A673 (cell line): Measurements from ENCODE around the gene IQGAP2. TPM values are rescaled to one million over a fixed set of nuclear protein-coding genes. Genes with fewer than 3 reads are reported as not detected.

ENCODE experiments used
- BruUV-seq: library from RNA; stranded (reverse); fragments of 400-500 nt; replicated peaks from 2 replicates; lab custom pipeline; 2021; lab: Mats Ljungman, UMichigan
- CTCF ChIA-PET: fragments of 300-600 bp; sonication (Branson Sonifier 250); formaldehyde crosslinking; loops from one replicate; lab custom pipeline; 2022; ENCODE audit warnings: antibody characterized with exemption; lab: Charles Lee
- POLR2A ChIA-PET: fragments of 300-600 bp; sonication (Branson Sonifier 250); formaldehyde crosslinking; loops from one replicate; lab custom pipeline; 2022; ENCODE audit warnings: antibody characterized with exemption; ENCODE audit not compliant: low non-redundant PET; lab: Charles Lee
- DNase-seq: peaks from one replicate; pipeline ENCODE4 v3.0.0-alpha.2; 2015; ENCODE audit warnings: low spot score
- H3K27ac ChIP-seq: fragments of 200-600 bp; sonication (generic); 2 replicates; pipeline ENCODE4 v1.5.1; 2016; ENCODE audit warnings: mixed run types, low read depth, mild to moderate bottlenecking, mixed read lengths, antibody characterized with exemption, low read length; ENCODE audit not compliant: poor library complexity, severe bottlenecking
- H3K27me3 ChIP-seq: fragments of 200-600 bp; sonication (generic); replicated peaks from 2 replicates; pipeline ENCODE4 v1.6.1; 2017; ENCODE audit warnings: mixed run types, low read depth, mild to moderate bottlenecking, mixed read lengths, antibody characterized with exemption, low read length; ENCODE audit not compliant: insufficient read depth, poor library complexity
- H3K36me3 ChIP-seq: fragments of 200-600 bp; sonication (generic); 2 replicates; pipeline ENCODE4 v1.6.1; 2016; ENCODE audit warnings: mixed run types, mild to moderate bottlenecking, mixed read lengths, antibody characterized with exemption, low read length; ENCODE audit not compliant: insufficient read depth, poor library complexity, severe bottlenecking
- H3K4me1 ChIP-seq: fragments of 200-600 bp; sonication (generic); 2 replicates; pipeline ENCODE4 v1.6.1; 2017; ENCODE audit warnings: mixed run types, mild to moderate bottlenecking, mixed read lengths, antibody characterized with exemption, low read length; ENCODE audit not compliant: insufficient read depth, poor library complexity, severe bottlenecking
- H3K4me3 ChIP-seq: fragments of 200-600 bp; sonication (generic); 2 replicates; pipeline ENCODE4 v1.5.1; 2016; ENCODE audit warnings: low read depth, mixed run types, mild to moderate bottlenecking, mixed read lengths, low read length; ENCODE audit not compliant: poor library complexity, severe bottlenecking
- H3K9me3 ChIP-seq: fragments of 200-600 bp; sonication (generic); 2 replicates; pipeline ENCODE4 v1.6.1; 2016; ENCODE audit warnings: mixed run types, low read depth, mild to moderate bottlenecking, mixed read lengths, antibody characterized with exemption, low read length; ENCODE audit not compliant: poor library complexity, severe bottlenecking
- EZH2 ChIP-seq: fragments of 200-600 bp; sonication (generic); IDR thresholded peaks from 2 replicates; pipeline ENCODE4 v1.6.1; 2017; ENCODE audit warnings: borderline replicate concordance, low read depth, mild to moderate bottlenecking, mixed read lengths, antibody characterized with exemption, low read length; ENCODE audit not compliant: poor library complexity, severe bottlenecking
- intact Hi-C: fragments of 100-400 bp; cut with micrococcal nuclease; formaldehyde crosslinking; loops from one replicate; pipeline ENCODE4 v1.10.0; 2022; ENCODE audit not compliant: unreplicated experiment
- total RNA-seq: library from RNA; stranded (reverse); gene quantifications from 2 replicates; pipeline ENCODE4 v1.2.3, GENCODE V29; 2021
- TF ChIP-seq, protein P1 (sequence below): fragments of 300-800, 200-600 bp; sonication (generic); conservative IDR thresholded peaks from 2 replicates; pipeline ENCODE4 v1.5.1; 2017; ENCODE audit warnings: low read depth, mild to moderate bottlenecking, antibody characterized with exemption, low read length, moderate library complexity, mixed read lengths

IQGAP2 gene
- total RNA-seq, 1 experiment from 2014 or later = 26.8 TPM

DNA sequence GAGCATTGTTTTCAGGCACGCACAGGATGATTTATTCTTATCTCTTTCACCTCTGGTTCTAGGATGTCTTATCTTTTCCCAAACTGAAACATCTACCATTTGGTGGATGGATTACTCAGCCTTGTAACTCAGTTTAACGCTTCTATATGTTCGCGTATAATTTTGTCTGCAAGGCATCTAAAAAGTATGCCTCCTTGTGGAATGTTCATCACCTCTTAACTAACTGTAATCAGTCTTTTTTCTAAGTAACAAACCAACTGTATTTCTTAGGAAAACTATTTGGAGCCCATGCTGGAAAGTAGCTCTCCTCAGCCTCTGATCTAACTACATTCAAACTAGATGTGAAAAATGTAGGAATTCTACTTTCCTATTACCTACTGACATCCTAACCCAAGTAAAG is 231.6 kb downstream of the IQGAP2 start:
- Histone ChIP-seq H3K36me3 (no peaks in the 10 kb centered on the region), H3K4me1 (no peaks in the 10 kb centered on the region), H3K4me3 (no peak overlapping the region), H3K27ac (no peak overlapping the region), H3K27me3 (no peaks in the 10 kb centered on the region), H3K9me3 (no peaks in the 10 kb centered on the region)
- POLR2A ChIA-PET = no interaction called here
- intact Hi-C loops = no loop called here
- no peak for DNase-seq
- TF ChIP-seq, protein P1, sequence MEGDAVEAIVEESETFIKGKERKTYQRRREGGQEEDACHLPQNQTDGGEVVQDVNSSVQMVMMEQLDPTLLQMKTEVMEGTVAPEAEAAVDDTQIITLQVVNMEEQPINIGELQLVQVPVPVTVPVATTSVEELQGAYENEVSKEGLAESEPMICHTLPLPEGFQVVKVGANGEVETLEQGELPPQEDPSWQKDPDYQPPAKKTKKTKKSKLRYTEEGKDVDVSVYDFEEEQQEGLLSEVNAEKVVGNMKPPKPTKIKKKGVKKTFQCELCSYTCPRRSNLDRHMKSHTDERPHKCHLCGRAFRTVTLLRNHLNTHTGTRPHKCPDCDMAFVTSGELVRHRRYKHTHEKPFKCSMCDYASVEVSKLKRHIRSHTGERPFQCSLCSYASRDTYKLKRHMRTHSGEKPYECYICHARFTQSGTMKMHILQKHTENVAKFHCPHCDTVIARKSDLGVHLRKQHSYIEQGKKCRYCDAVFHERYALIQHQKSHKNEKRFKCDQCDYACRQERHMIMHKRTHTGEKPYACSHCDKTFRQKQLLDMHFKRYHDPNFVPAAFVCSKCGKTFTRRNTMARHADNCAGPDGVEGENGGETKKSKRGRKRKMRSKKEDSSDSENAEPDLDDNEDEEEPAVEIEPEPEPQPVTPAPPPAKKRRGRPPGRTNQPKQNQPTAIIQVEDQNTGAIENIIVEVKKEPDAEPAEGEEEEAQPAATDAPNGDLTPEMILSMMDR = no peak
- no peak for TF ChIP-seq EZH2
- CTCF ChIA-PET = no interaction called here
- BruUV-seq = no TSS peak

DNA sequence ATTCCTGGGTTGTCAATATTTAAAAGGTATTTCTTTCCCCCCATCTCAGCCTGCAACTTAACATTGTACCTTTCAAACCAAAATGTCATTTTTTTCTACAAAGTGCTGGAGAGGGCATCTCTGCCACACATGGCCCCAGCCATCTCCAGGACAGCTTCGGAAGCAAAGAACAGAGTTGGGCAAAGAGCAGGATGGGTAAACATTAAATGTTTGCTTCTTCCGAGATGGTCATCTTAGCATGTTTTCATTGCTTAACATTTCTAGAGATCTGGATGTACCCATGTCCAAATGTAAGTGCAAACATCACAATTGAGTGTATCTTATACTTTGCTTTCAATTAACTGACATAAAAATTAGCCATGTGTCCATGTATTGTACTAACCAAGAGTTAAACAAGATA is 234.4 kb downstream of the IQGAP2 start:
- CTCF ChIA-PET = no interaction called here
- no peak for DNase-seq
- no peak for TF ChIP-seq EZH2
- TF ChIP-seq, protein P1 = no peak
- H3K4me1 ChIP-seq = peaks cover 4% of the 10 kb centered on the region
- BruUV-seq = no TSS peak
- no peaks in the 10 kb centered on the region for H3K27me3 ChIP-seq
- no peak overlapping the region for H3K27ac ChIP-seq
- H3K9me3 ChIP-seq = no peaks in the 10 kb centered on the region
- intact Hi-C loops = no loop called here
- no peak overlapping the region for H3K4me3 ChIP-seq
- H3K36me3 ChIP-seq = no peaks in the 10 kb centered on the region
- POLR2A ChIA-PET = no interaction called here

DNA sequence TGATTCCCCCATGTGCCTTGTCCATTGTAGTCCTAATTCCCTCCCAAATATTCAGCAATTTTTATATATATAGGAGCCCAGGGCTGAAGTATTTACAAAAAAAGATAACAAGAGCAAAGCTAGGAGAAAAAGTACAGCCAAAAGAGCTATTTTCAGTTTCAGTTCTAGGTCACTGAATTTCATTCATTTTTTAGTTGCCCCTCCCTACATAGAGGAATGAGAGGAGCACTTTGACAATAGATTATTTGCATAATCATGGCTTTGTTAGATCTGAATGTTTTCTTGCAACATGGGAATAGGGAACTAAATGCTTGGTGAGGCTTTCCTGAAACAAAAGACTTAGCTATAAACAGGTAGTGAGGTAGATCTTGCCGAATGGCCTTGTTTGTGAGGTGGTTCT is 235.4 kb downstream of the IQGAP2 start:
- ChIA-PET CTCF (no interaction called here), POLR2A (no interaction called here)
- TF ChIP-seq, protein P1 = no peak
- TF ChIP-seq EZH2 = no peak
- Histone ChIP-seq H3K4me3 (no peak overlapping the region), H3K9me3 (no peaks in the 10 kb centered on the region), H3K27me3 (no peaks in the 10 kb centered on the region), H3K27ac (no peak overlapping the region), H3K36me3 (no peaks in the 10 kb centered on the region), H3K4me1 (peaks cover 6% of the 10 kb centered on the region)
- intact Hi-C loops = no loop called here
- no TSS peak for BruUV-seq
- no peak for DNase-seq
